Measurements from ENCODE around the gene RPL7A.

The RPL7A gene

GRCh38 chr9:133335924-133336811 is 11.8 kb upstream of the RPL7A start, which contains the start of gene SURF6:
Gene SURF6, minus strand, starts transcription at chr9:133336188. Its CDS starts 56 bp downstream, at chr9:133336132.
- DNase-seq (ENCODE audit: low read depth): peak; percentile 97
- TF ChIP-seq CTCF (IDR thresholded peaks at IDR 0.05; ENCODE audit: insufficient read depth, low read depth, low read length, missing control alignments): no peak
- peak within 1 kb of the TSS; percentile 98 for H3K4me3 ChIP-seq (ENCODE audit: low read depth, low read length)

GRCh38 chr9:133339641-133340040 is 8.4 kb upstream of the RPL7A start:
- no peak for DNase-seq (ENCODE audit: low read depth)
- no peak for TF ChIP-seq CTCF (IDR thresholded peaks at IDR 0.05; ENCODE audit: insufficient read depth, low read depth, low read length, missing control alignments)
- H3K4me3 ChIP-seq (ENCODE audit: low read depth, low read length): no peak overlapping the region

GRCh38 chr9:133340256-133340655 is 7.8 kb upstream of the RPL7A start:
- no peak for DNase-seq (ENCODE audit: low read depth)
- H3K4me3 ChIP-seq (ENCODE audit: low read depth, low read length): no peak overlapping the region
- no peak for TF ChIP-seq CTCF (IDR thresholded peaks at IDR 0.05; ENCODE audit: insufficient read depth, low read depth, low read length, missing control alignments)

GRCh38 chr9:133340916-133341315 is 7.1 kb upstream of the RPL7A start:
- DNase-seq (ENCODE audit: low read depth): no peak
- H3K4me3 ChIP-seq (ENCODE audit: low read depth, low read length): no peak overlapping the region
- no peak for TF ChIP-seq CTCF (IDR thresholded peaks at IDR 0.05; ENCODE audit: insufficient read depth, low read depth, low read length, missing control alignments)

- no peak for DNase-seq (ENCODE audit: low read depth)
- TF ChIP-seq CTCF (IDR thresholded peaks at IDR 0.05; ENCODE audit: insufficient read depth, low read depth, low read length, missing control alignments): no peak
- no peak overlapping the region for H3K4me3 ChIP-seq (ENCODE audit: low read depth, low read length)
These were observed 6.5 kb upstream of the RPL7A start for GRCh38 chr9:133341369-133342068.

GRCh38 chr9:133342069-133342406 is 6.0 kb upstream of the RPL7A start:
- no peak for DNase-seq (ENCODE audit: low read depth)
- no peak for TF ChIP-seq CTCF (IDR thresholded peaks at IDR 0.05; ENCODE audit: insufficient read depth, low read depth, low read length, missing control alignments)

More at GRCh38 chr9:133342069-133342406, 6.0 kb upstream of the RPL7A start:
- H3K4me3 ChIP-seq (ENCODE audit: low read depth, low read length): no peak overlapping the region

Measured in GM12865 (cell line).